GM12892 (cell line): ENCODE measurements around the gene KCNJ1.

ENCODE experiments used
- DNase-seq: peaks from one replicate; pipeline ENCODE4 v3.0.0; 2011; ENCODE audit not compliant: insufficient read length
- FAIRE-seq: peaks from 2 replicates; lab custom pipeline; 2011; peaks lifted over from hg19 to GRCh38; lab: Jason Lieb, UNC
- POLR2A ChIP-seq: IDR thresholded peaks from 2 replicates; pipeline ENCODE4 v1.6.1; 2011; ENCODE audit warnings: low read depth, low read length, control low read depth
- POLR2AphosphoS5 ChIP-seq: IDR thresholded peaks from 2 replicates; pipeline ENCODE4 v1.6.1; 2011; ENCODE audit warnings: low read depth, low read length, control low read depth
- TAF1 ChIP-seq: IDR thresholded peaks from 2 replicates; pipeline ENCODE4 v1.6.1; 2011; ENCODE audit warnings: low read depth, mild to moderate bottlenecking, control low read depth, low read length, borderline replicate concordance

The KCNJ1 gene

GRCh38 chr11:128898580-128899344, 31.7 kb upstream of the KCNJ1 start:
- TF ChIP-seq POLR2AphosphoS5 (no peak), POLR2A (no peak), TAF1 (no peak)
- no peak for FAIRE-seq

GRCh38 chr11:128897826-128898225, 30.7 kb upstream of the KCNJ1 start:
- TF ChIP-seq POLR2A (no peak), POLR2AphosphoS5 (no peak), TAF1 (no peak)
- DNase-seq (no peak), FAIRE-seq (no peak)

More at GRCh38 chr11:128898580-128899344, 31.7 kb upstream of the KCNJ1 start:
- no peak for DNase-seq

- DNase-seq: no peak
- TF ChIP-seq POLR2A (no peak), POLR2AphosphoS5 (no peak), TAF1 (no peak)
- no peak for FAIRE-seq
Measured at GRCh38 chr11:128896356-128896755, 29.3 kb upstream of the KCNJ1 start.

GRCh38 chr11:128895526-128895925, 28.4 kb upstream of the KCNJ1 start:
- no peak for DNase-seq

GRCh38 chr11:128894685-128895084, 27.6 kb upstream of the KCNJ1 start:
- FAIRE-seq (no peak), DNase-seq (no peak)
- TF ChIP-seq TAF1 (no peak), POLR2A (no peak), POLR2AphosphoS5 (no peak)

More at GRCh38 chr11:128895526-128895925, 28.4 kb upstream of the KCNJ1 start:
- no peak for FAIRE-seq
- TF ChIP-seq TAF1 (no peak), POLR2AphosphoS5 (no peak), POLR2A (no peak)

- FAIRE-seq (no peak), DNase-seq (no peak)
- no peak for TF ChIP-seq POLR2AphosphoS5
- TF ChIP-seq POLR2A: no peak
- TF ChIP-seq TAF1: no peak
Measured at GRCh38 chr11:128894286-128894681, 27.2 kb upstream of the KCNJ1 start.

- FAIRE-seq: peak; percentile 57
- no peak for DNase-seq
- TF ChIP-seq POLR2A (no peak), TAF1 (no peak)
Measured at GRCh38 chr11:128893578-128894285, 26.6 kb upstream of the KCNJ1 start.

GRCh38 chr11:128892866-128893565, 25.9 kb upstream of the KCNJ1 start:
- FAIRE-seq (no peak), DNase-seq (no peak)
- TF ChIP-seq TAF1 (no peak), POLR2AphosphoS5 (no peak)

GRCh38 chr11:128891913-128892398, 24.9 kb upstream of the KCNJ1 start:
- no peak for DNase-seq
- TF ChIP-seq POLR2A (no peak), TAF1 (no peak), POLR2AphosphoS5 (no peak)
- no peak for FAIRE-seq

- FAIRE-seq: no peak
- no peak for DNase-seq
- TF ChIP-seq TAF1: no peak
- no peak for TF ChIP-seq POLR2A
- no peak for TF ChIP-seq POLR2AphosphoS5
Measured at GRCh38 chr11:128890543-128891368, 23.7 kb upstream of the KCNJ1 start, which contains the start of gene KCNJ5. TSS of gene KCNJ5 (plus strand) at chr11:128891356. CDS start at chr11:128911274, 19,918 bp downstream.

- FAIRE-seq (no peak), DNase-seq (no peak)
- TF ChIP-seq POLR2A (no peak), POLR2AphosphoS5 (no peak), TAF1 (no peak)
Measured at GRCh38 chr11:128890216-128890542, 23.1 kb upstream of the KCNJ1 start.

GRCh38 chr11:128889657-128890213, 22.6 kb upstream of the KCNJ1 start:
- FAIRE-seq (no peak), DNase-seq (no peak)
- TF ChIP-seq TAF1 (no peak), POLR2A (no peak), POLR2AphosphoS5 (no peak)
